Endothelial cell of umbilical vein (primary cell): ENCODE measurements around the gene DRAP1. TPM values are rescaled to one million over a fixed set of nuclear protein-coding genes. Genes with fewer than 3 reads are reported as not detected.

Experiments
- BruUV-seq: library from RNA; stranded (reverse); fragments of 400-500 nt; replicated peaks from 2 replicates; lab custom pipeline; 2021; lab: Mats Ljungman, UMichigan
- CTCF ChIA-PET: fragments of 300-600, 350-600 bp; sonication (Branson Sonifier 250); formaldehyde crosslinking; loops from one replicate; lab custom pipeline; 2021; ENCODE audit warnings: antibody characterized with exemption, inconsistent platforms; lab: Charles Lee
- POLR2A ChIA-PET: fragments of 300-600, 350-600 bp; sonication (Branson Sonifier 250); formaldehyde crosslinking; loops from one replicate; lab custom pipeline; 2021; ENCODE audit warnings: antibody characterized with exemption, inconsistent platforms; lab: Charles Lee
- DNase-seq: peaks from one replicate; pipeline ENCODE4 v3.0.0-alpha.2; 2011; ENCODE audit warnings: low read depth, low spot score
- FAIRE-seq: peaks from 2 replicates; lab custom pipeline; 2011; peaks lifted over from hg19 to GRCh38; lab: Jason Lieb, UNC
- H2AFZ ChIP-seq: 2 replicates; pipeline ENCODE4 v1.6.0; 2012; ENCODE audit warnings: low read depth, low read length, control low read depth, inconsistent platforms
- H3K27ac ChIP-seq: 2 replicates; pipeline ENCODE4 v1.5.1; 2011; ENCODE audit warnings: low read depth, mild to moderate bottlenecking, control low read depth, low read length, moderate library complexity; ENCODE audit not compliant: insufficient read depth
- H3K27me3 ChIP-seq, 2 experiments: 2 replicates each; pipeline versions ENCODE4 v1.6.0 to v1.6.1; 2011; ENCODE audit warnings: low read length in 2 of 2, mixed read lengths in 1 of 2; ENCODE audit not compliant: control insufficient read depth in 2 of 2, insufficient read depth in 2 of 2
- H3K36me3 ChIP-seq, 2 experiments: 2 replicates in 1 of 2; 3 replicates in 1 of 2; pipeline ENCODE4 v1.5.1; 2011; ENCODE audit warnings: low read length in 2 of 2, mild to moderate bottlenecking in 1 of 2, moderate library complexity in 1 of 2; ENCODE audit not compliant: control insufficient read depth in 2 of 2, insufficient read depth in 2 of 2; ENCODE audit errors: extremely low read depth in 1 of 2
- H3K4me1 ChIP-seq: 3 replicates; pipeline ENCODE4 v1.5.1; 2011; ENCODE audit warnings: mild to moderate bottlenecking, low read length; ENCODE audit not compliant: control insufficient read depth, insufficient read depth; ENCODE audit errors: extremely low read depth
- H3K4me2 ChIP-seq: 2 replicates; pipeline ENCODE4 v1.6.1; 2011; ENCODE audit warnings: low read length, control low read depth, mixed read lengths; ENCODE audit not compliant: insufficient read depth
- H3K4me3 ChIP-seq, 3 experiments: fragments of 200-600 bp in 1 of 3; sonication (generic), shearing (Covaris generic) in 1 of 3; replicated peaks in 1 of 3; 2 replicates each; pipeline ENCODE4 v1.5.1; 2011 to 2016; ENCODE audit warnings: control low read depth in 3 of 3, low read length in 3 of 3, mild to moderate bottlenecking in 2 of 3, inconsistent platforms in 1 of 3, low read depth in 1 of 3, moderate library complexity in 1 of 3; ENCODE audit not compliant: insufficient read depth in 1 of 3
- H3K79me2 ChIP-seq: 2 replicates; pipeline ENCODE4 v1.6.0; 2012; ENCODE audit warnings: low read length, inconsistent platforms; ENCODE audit not compliant: control insufficient read depth, insufficient read depth
- H3K9ac ChIP-seq: replicated peaks from 2 replicates; pipeline ENCODE3; 2011; ENCODE audit warnings: low read length, control low read depth; ENCODE audit not compliant: insufficient read depth; ENCODE audit errors: extremely low read depth
- H3K9me1 ChIP-seq: replicated peaks from 3 replicates; pipeline ENCODE4 v1.6.0; 2011; ENCODE audit warnings: mild to moderate bottlenecking, low read length; ENCODE audit not compliant: control insufficient read depth, insufficient read depth; ENCODE audit errors: extremely low read depth
- H3K9me3 ChIP-seq: replicated peaks from 2 replicates; pipeline ENCODE4 v1.5.1; 2012; ENCODE audit warnings: low read length, inconsistent platforms; ENCODE audit not compliant: control insufficient read depth, insufficient read depth
- H4K20me1 ChIP-seq: replicated peaks from 2 replicates; pipeline ENCODE3; 2011; ENCODE audit warnings: mild to moderate bottlenecking, low read length; ENCODE audit not compliant: control insufficient read depth, insufficient read depth; ENCODE audit errors: extremely low read depth
- CTCF ChIP-seq, 2 donors: IDR thresholded peaks; 1 replicate in 1 of 2; 2 replicates in 1 of 2; pipeline ENCODE4 v1.5.1; 2011; ENCODE audit warnings: low read length in 2 of 2, mild to moderate bottlenecking in 2 of 2, moderate library complexity in 2 of 2, control low read depth in 1 of 2, inconsistent platforms in 1 of 2, low read depth in 1 of 2; ENCODE audit not compliant: insufficient read depth in 1 of 2; ENCODE audit errors: extremely low read depth in 1 of 2
- EZH2 ChIP-seq: IDR thresholded peaks from 2 replicates; pipeline ENCODE4 v1.6.1; 2012; ENCODE audit warnings: borderline replicate concordance, low read depth, mild to moderate bottlenecking, moderate library complexity, low read length, inconsistent platforms; ENCODE audit not compliant: severe bottlenecking
- FOS ChIP-seq: IDR thresholded peaks from 2 replicates; pipeline ENCODE4 v1.6.1; 2011; ENCODE audit warnings: mild to moderate bottlenecking, low read length, moderate library complexity, borderline replicate concordance; ENCODE audit not compliant: insufficient read depth
- GATA2 ChIP-seq: IDR thresholded peaks from 2 replicates; pipeline ENCODE4 v1.7.0; 2011; ENCODE audit warnings: low read depth, mild to moderate bottlenecking, moderate library complexity, mixed read lengths, low read length; ENCODE audit not compliant: insufficient read length, insufficient read depth
- JUN ChIP-seq: IDR thresholded peaks from 2 replicates; pipeline ENCODE4 v1.6.1; 2011; ENCODE audit warnings: borderline replicate concordance, low read depth; ENCODE audit not compliant: insufficient read length, insufficient read depth
- MYC ChIP-seq: IDR thresholded peaks from one replicate; pipeline ENCODE4 v1.6.1; 2011; ENCODE audit warnings: mild to moderate bottlenecking, low read depth, low read length
- POLR2A ChIP-seq: IDR thresholded peaks from 2 replicates; pipeline ENCODE4 v1.6.1; 2012; ENCODE audit warnings: low read depth, mild to moderate bottlenecking, control low read depth, low read length
- POLR2AphosphoS5 ChIP-seq: IDR thresholded peaks from 2 replicates; pipeline ENCODE4 v1.6.1; 2012; ENCODE audit warnings: low read depth, mild to moderate bottlenecking, control low read depth, low read length, moderate library complexity; ENCODE audit not compliant: insufficient read depth
- dilution Hi-C: fragments of 300-500 bp; cut with MboI; formaldehyde crosslinking; loops from one replicate; pipeline ENCODE4 v1.15.0; 2019; ENCODE audit warnings: low sequenced_read_pairs; ENCODE audit not compliant: extremely low pct_ligation_motif_present
- intact Hi-C: fragments of 100-400 bp; cut with micrococcal nuclease; formaldehyde crosslinking; loops from one replicate; pipeline ENCODE4 v1.10.0; 2022
- polyA plus RNA-seq, 4 experiments: library from polyadenylated mRNA; depleted of rRNA in 3 of 4; stranded (reverse) in 3 of 4; unstranded in 1 of 4; fragments of >200 nt; gene quantifications; 2 replicates each; pipeline versions ENCODE4 v1.2.1 to v1.2.3, GENCODE V29; 2011 to 2012; ENCODE audit warnings: missing spikeins in 1 of 4
- total RNA-seq: library from RNA; stranded (reverse); gene quantifications from 2 replicates; pipeline ENCODE4 v1.2.3, GENCODE V29; 2021
- TF ChIP-seq, protein P1 (sequence below): IDR thresholded peaks from 2 replicates; pipeline ENCODE4 v1.6.1; 2011; ENCODE audit not compliant: insufficient read depth, insufficient read length

DRAP1 gene
- total and polyA plus RNA-seq, 2 donors (not counting 3 experiments of a cell fraction or from before 2014, with no cell fraction given): 74.9 to 114 TPM

DNA sequence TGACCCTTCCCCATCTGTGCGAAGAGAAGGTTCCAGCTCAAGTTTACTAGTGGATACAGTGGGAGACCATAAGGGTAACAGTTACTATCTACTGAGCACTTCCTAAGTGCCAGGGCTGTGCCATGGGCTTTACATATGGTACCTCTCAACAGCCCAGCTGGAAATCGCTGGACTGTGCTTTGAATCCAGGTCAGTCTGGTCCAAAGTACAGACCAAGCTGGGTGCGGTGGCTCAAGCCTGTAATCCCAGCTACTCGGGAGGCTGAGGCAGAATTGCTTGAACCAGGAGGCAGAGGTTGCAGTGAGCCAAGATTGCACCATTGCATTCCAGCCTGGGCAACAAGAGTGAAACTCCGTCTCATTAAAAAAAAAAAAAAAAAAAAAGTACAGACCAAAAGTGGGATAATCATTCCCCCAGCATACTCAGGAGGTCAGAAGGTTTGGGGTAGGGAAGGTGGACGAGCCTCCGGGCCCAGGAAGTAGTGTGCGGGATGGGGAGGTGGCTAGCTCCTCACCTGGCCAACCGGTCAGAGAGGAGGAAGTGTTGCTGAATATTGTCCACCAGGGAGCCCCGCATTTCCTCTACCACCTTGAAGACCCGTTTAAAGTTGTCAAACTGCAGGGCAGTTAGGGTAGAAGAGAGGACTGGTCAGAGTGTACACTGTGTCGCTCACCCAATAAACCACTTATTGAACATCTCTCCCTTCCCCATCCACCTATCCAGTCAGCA lies 33.3 kb upstream of the DRAP1 start:
- Histone ChIP-seq H3K9me3 (no peaks in the 10 kb centered on the region), H3K9me1 (no peaks in the 10 kb centered on the region), H4K20me1 (no peaks in the 10 kb centered on the region), H3K9ac (no peak overlapping the region), H3K36me3 (peaks cover 4 to 30% of the 10 kb centered on the region in 2 experiments), H3K27me3 (no peaks in the 10 kb centered on the region), H3K4me2 (no peak overlapping the region), H3K27ac (no peak overlapping the region), H3K4me3 (no peak overlapping the region), H3K79me2 (peaks cover 16% of the 10 kb centered on the region), H2AFZ (no peak overlapping the region), H3K4me1 (peaks cover 29% of the 10 kb centered on the region)
- dilution Hi-C loops: no loop called here
- ChIA-PET CTCF (interaction anchor here (0.7 to 3.4 kb wide), 17 partner anchors 8 to 271 kb away, joined by 3 to 115 read pairs (median 9); partner anchors contain the start of genes AP5B1, CFL1, EFEMP2 and MUS81), POLR2A (interaction anchor here (1.7 to 1.9 kb wide), 2 partner anchors 15 to 27 kb away, joined by 4 to 17 read pairs; partner anchors contain the start of genes CFL1, FOSL1 and MUS81)
- FAIRE-seq (no peak), DNase-seq (no peak)
- intact Hi-C loops: loop anchor here (5.0 kb wide), 1 partner anchor 46 kb away; no protein-coding TSS in a partner anchor
- no TSS peak for BruUV-seq
- no peak for TF ChIP-seq CTCF (IDR thresholded peaks at IDR 0.05; ENCODE audit: extremely low read depth in 1 of 2, insufficient read depth in 1 of 2, low read depth in 1 of 2, low read length in 2 of 2)
- TF ChIP-seq POLR2A: no peak
- TF ChIP-seq MYC: no peak
- TF ChIP-seq JUN: no peak
- no peak for TF ChIP-seq POLR2AphosphoS5
- no peak for TF ChIP-seq EZH2
- TF ChIP-seq FOS: no peak
- no peak for TF ChIP-seq GATA2
- TF ChIP-seq, protein P1, sequence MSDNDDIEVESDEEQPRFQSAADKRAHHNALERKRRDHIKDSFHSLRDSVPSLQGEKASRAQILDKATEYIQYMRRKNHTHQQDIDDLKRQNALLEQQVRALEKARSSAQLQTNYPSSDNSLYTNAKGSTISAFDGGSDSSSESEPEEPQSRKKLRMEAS: no peak
